Activated T-helper 1 cell treated with anti-CD3 and anti-CD28 coated beads, Interleukin-2, amount 50 U/mL, for 16 hours (primary cell): ENCODE data around the gene ITPR1.
"Not testable (repeated sequence)": the region's sequence is repeated elsewhere in the genome, so short reads cannot be mapped to it uniquely, and the experiment has no call there.

Source experiments
- DNase-seq, 2 donors: peaks; one replicate each; pipeline ENCODE4 v3.0.0-alpha.2; 2020; ENCODE audit warnings: low read depth in 1 of 2, low spot score in 1 of 2

The ITPR1 gene

GRCh38 chr3:4493014-4493940 is at the start of gene ITPR1:
Gene ITPR1, plus strand, starts transcription at chr3:4493348. Its CDS starts 23,144 bp downstream, at chr3:4516492.
- DNase-seq, result peak; percentile 96

- DNase-seq, result no peak
Measured at GRCh38 chr3:4447295-4447999, 45.7 kb upstream of the ITPR1 start.

GRCh38 chr3:4448187-4448586 is 45.0 kb upstream of the ITPR1 start:
- DNase-seq, result no peak

GRCh38 chr3:4449043-4449805 is 43.9 kb upstream of the ITPR1 start:
- no peak for DNase-seq

- DNase-seq, result no peak
Measured at GRCh38 chr3:4454142-4454541, 39.0 kb upstream of the ITPR1 start.

- DNase-seq, result not testable (repeated sequence)
Measured at GRCh38 chr3:4456780-4457179, 36.4 kb upstream of the ITPR1 start.

GRCh38 chr3:4458961-4459360 is 34.2 kb upstream of the ITPR1 start:
- DNase-seq, result no peak

GRCh38 chr3:4460334-4460733 is 32.8 kb upstream of the ITPR1 start:
- no peak for DNase-seq

- no peak for DNase-seq
Measured at GRCh38 chr3:4461468-4462090, 31.6 kb upstream of the ITPR1 start.

GRCh38 chr3:4462369-4463040 is 30.6 kb upstream of the ITPR1 start:
- DNase-seq, result no peak

GRCh38 chr3:4464576-4464975 is 28.6 kb upstream of the ITPR1 start:
- DNase-seq, result no peak

- peak; percentile 55 to 61 for DNase-seq
Measured at GRCh38 chr3:4466741-4467521, 26.2 kb upstream of the ITPR1 start, which contains the start of gene SUMF1. Gene SUMF1, minus strand, starts transcription at chr3:4467269. Its CDS starts 24 bp downstream, at chr3:4467245.

GRCh38 chr3:4467522-4467867 is 25.7 kb upstream of the ITPR1 start:
- DNase-seq, result no peak

- DNase-seq, result no peak
Measured at GRCh38 chr3:4471907-4472306, 21.2 kb upstream of the ITPR1 start.

GRCh38 chr3:4472312-4472711 is 20.8 kb upstream of the ITPR1 start:
- DNase-seq, result no peak

GRCh38 chr3:4472766-4473165 is 20.4 kb upstream of the ITPR1 start:
- DNase-seq, result no peak

- no peak for DNase-seq
Measured at GRCh38 chr3:4474683-4475490, 18.3 kb upstream of the ITPR1 start.

GRCh38 chr3:4475804-4476203 is 17.3 kb upstream of the ITPR1 start:
- no peak for DNase-seq

- DNase-seq, result no peak
Measured at GRCh38 chr3:4476496-4476895, 16.7 kb upstream of the ITPR1 start.
